Esophagus muscularis mucosa (tissue), 4 donors: ENCODE measurements around the gene HHIP. TPM values are rescaled to one million over a fixed set of nuclear protein-coding genes. Genes with fewer than 3 reads are reported as not detected.

ENCODE experiments used
- DNase-seq: peaks from one replicate; pipeline ENCODE4 v3.0.0-alpha.2; 2017; ENCODE audit errors: extremely low spot score
- H3K27ac ChIP-seq, 4 donors: fragments of 200-600 bp; sonication (generic); replicated peaks in 1 of 4; 1 replicate in 3 of 4; 2 replicates in 1 of 4; pipeline ENCODE4 v1.5.1; 2016 to 2019; ENCODE audit warnings: mild to moderate bottlenecking in 1 of 4
- H3K27me3 ChIP-seq, 4 donors: fragments of 200-600 bp; sonication (generic); one replicate each; pipeline versions ENCODE4 v1.5.1 to v1.6.0; 2016 to 2019
- H3K36me3 ChIP-seq, 4 donors: fragments of 200-600 bp; sonication (generic); one replicate each; pipeline ENCODE4 v1.5.1; 2016 to 2019
- H3K4me1 ChIP-seq, 4 donors: fragments of 200-600 bp; sonication (generic); one replicate each; pipeline ENCODE4 v1.5.1; 2016 to 2019
- H3K4me3 ChIP-seq, 4 donors: fragments of 200-600 bp; sonication (generic); 1 replicate in 2 of 4; 2 replicates in 2 of 4; pipeline ENCODE4 v1.5.1; 2016 to 2019; ENCODE audit warnings: mild to moderate bottlenecking in 4 of 4, moderate library complexity in 1 of 4
- H3K9me3 ChIP-seq, 4 donors: fragments of 200-600 bp; sonication (generic); 1 replicate in 3 of 4; 2 replicates in 1 of 4; pipeline ENCODE4 v1.5.1; 2016 to 2019
- EP300 ChIP-seq: sonication (generic); formaldehyde crosslinking; IDR thresholded peaks from one replicate; pipeline ENCODE4 v1.6.1; 2017; ENCODE audit warnings: antibody characterized with exemption
- POLR2A ChIP-seq: fragments of 450-650 bp; IDR thresholded peaks from one replicate; pipeline ENCODE4 v1.6.1; 2017; ENCODE audit warnings: antibody characterized with exemption, moderate library complexity, mild to moderate bottlenecking, low read depth
- POLR2AphosphoS5 ChIP-seq, 2 donors: sonication (generic); formaldehyde crosslinking; IDR thresholded peaks; one replicate each; pipeline ENCODE4 v1.6.1; 2017; ENCODE audit warnings: antibody characterized with exemption in 2 of 2
- WGBS: methylation state at CpG from one replicate; pipeline ENCODE4 v1.1.5; 2018; 5-methylcytosine and 5-hydroxymethylcytosine counted together
- intact Hi-C: fragments of 100-400 bp; cut with DNase I; formaldehyde crosslinking; loops from one replicate; pipeline ENCODE4 v1.15.1; 2023
- total RNA-seq, 4 donors: library from RNA; depleted of rRNA; stranded (reverse); fragments of >200 nt; gene quantifications; one replicate each; pipeline versions ENCODE4 v1.1.0 to v1.2.1, GENCODE V29; 2016
- TF ChIP-seq, protein P1 (sequence below), 3 experiments: fragments of 200-600 bp in 2 of 3; fragments of 450-650 bp in 1 of 3; sonication (generic) in 2 of 3; IDR thresholded peaks; one replicate each; pipeline ENCODE4 v1.5.1; 2017 to 2019; ENCODE audit warnings: antibody characterized with exemption in 3 of 3, mild to moderate bottlenecking in 2 of 3, moderate library complexity in 1 of 3

Gene HHIP
- total RNA-seq, 4 donors from 2014 or later: under 0.01 to 0.75 (median 0.15) TPM

- no peak for TF ChIP-seq POLR2A
- TF ChIP-seq POLR2AphosphoS5 (IDR thresholded peaks at IDR 0.05): no peak
- no peak for TF ChIP-seq EP300
- no peak overlapping the region for H3K4me3 ChIP-seq
- H3K9me3 ChIP-seq: no peaks in the 10 kb centered on the region
- intact Hi-C loops: no loop called here
- H3K27me3 ChIP-seq: peaks cover 0 to 34% (median 23%) of the 10 kb centered on the region in 4 donors
- H3K36me3 ChIP-seq: no peaks in the 10 kb centered on the region
- WGBS: 74% methylated on average over 12 of the region's 12 CpGs
- DNase-seq: no peak
- no peak overlapping the region for H3K27ac ChIP-seq
- H3K4me1 ChIP-seq: peaks cover 7 to 27% (median 24%) of the 10 kb centered on the region in 4 donors
Measured at GRCh38 chr4:144644368-144645101, 1.4 kb upstream of the HHIP start.

GRCh38 chr4:144645102-144645630, 790 bp upstream of the HHIP start:
- H3K27ac ChIP-seq: no peak overlapping the region
- intact Hi-C loops: no loop called here
- H3K4me1 ChIP-seq: peaks cover 7 to 27% (median 24%) of the 10 kb centered on the region in 4 donors
- 41% methylated on average over 13 of the region's 29 CpGs for WGBS
- H3K36me3 ChIP-seq: no peaks in the 10 kb centered on the region
- TF ChIP-seq POLR2AphosphoS5 (IDR thresholded peaks at IDR 0.05) (no peak), EP300 (no peak), POLR2A (no peak)
- TF ChIP-seq, protein P1, sequence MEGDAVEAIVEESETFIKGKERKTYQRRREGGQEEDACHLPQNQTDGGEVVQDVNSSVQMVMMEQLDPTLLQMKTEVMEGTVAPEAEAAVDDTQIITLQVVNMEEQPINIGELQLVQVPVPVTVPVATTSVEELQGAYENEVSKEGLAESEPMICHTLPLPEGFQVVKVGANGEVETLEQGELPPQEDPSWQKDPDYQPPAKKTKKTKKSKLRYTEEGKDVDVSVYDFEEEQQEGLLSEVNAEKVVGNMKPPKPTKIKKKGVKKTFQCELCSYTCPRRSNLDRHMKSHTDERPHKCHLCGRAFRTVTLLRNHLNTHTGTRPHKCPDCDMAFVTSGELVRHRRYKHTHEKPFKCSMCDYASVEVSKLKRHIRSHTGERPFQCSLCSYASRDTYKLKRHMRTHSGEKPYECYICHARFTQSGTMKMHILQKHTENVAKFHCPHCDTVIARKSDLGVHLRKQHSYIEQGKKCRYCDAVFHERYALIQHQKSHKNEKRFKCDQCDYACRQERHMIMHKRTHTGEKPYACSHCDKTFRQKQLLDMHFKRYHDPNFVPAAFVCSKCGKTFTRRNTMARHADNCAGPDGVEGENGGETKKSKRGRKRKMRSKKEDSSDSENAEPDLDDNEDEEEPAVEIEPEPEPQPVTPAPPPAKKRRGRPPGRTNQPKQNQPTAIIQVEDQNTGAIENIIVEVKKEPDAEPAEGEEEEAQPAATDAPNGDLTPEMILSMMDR (IDR thresholded peaks at IDR 0.05): no peak
- DNase-seq: no peak
- no peaks in the 10 kb centered on the region for H3K9me3 ChIP-seq
- peaks cover 0 to 41% (median 23%) of the 10 kb centered on the region in 4 donors for H3K27me3 ChIP-seq
- peak overlapping the region; percentile 57 to 69 (median 59) for H3K4me3 ChIP-seq

DNA sequence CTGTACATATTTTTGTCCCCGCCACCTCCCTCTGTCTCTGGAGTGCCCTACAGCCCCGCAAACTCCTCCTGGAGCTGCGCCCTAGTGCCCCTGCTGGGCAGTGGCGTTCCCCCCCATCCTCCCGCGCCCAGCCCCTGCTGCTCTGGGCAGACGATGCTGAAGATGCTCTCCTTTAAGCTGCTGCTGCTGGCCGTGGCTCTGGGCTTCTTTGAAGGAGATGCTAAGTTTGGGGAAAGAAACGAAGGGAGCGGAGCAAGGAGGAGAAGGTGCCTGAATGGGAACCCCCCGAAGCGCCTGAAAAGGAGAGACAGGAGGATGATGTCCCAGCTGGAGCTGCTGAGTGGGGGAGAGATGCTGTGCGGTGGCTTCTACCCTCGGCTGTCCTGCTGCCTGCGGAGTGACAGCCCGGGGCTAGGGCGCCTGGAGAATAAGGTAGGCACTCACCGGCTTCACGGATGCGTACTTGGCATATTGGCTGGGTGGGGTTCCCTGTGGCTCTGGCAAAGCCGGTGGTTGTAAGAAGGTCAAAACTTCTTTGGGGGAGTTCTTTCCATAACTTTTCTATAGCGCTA, 653 bp downstream of the HHIP start:
- H3K36me3 ChIP-seq: no peaks in the 10 kb centered on the region
- no peak overlapping the region for H3K27ac ChIP-seq
- H3K27me3 ChIP-seq: peaks cover 0 to 43% (median 23%) of the 10 kb centered on the region in 4 donors
- WGBS: 2% methylated on average over 20 of the region's 22 CpGs
- no peak for DNase-seq
- H3K4me3 ChIP-seq: peak overlapping the region; percentile 57 to 69 (median 59)
- H3K9me3 ChIP-seq: no peaks in the 10 kb centered on the region
- peaks cover 7 to 27% (median 24%) of the 10 kb centered on the region in 4 donors for H3K4me1 ChIP-seq
- intact Hi-C loops: no loop called here
- TF ChIP-seq POLR2A: no peak
- TF ChIP-seq, protein P1 (IDR thresholded peaks at IDR 0.05): no peak
- TF ChIP-seq POLR2AphosphoS5 (IDR thresholded peaks at IDR 0.05): no peak
- TF ChIP-seq EP300: no peak

- H3K9me3 ChIP-seq: no peaks in the 10 kb centered on the region
- peaks cover 0 to 43% (median 23%) of the 10 kb centered on the region in 4 donors for H3K27me3 ChIP-seq
- H3K27ac ChIP-seq: no peak overlapping the region
- peaks cover 7 to 27% (median 24%) of the 10 kb centered on the region in 4 donors for H3K4me1 ChIP-seq
- no peak for DNase-seq
- no peak for TF ChIP-seq POLR2AphosphoS5 (IDR thresholded peaks at IDR 0.05)
- TF ChIP-seq EP300: no peak
- TF ChIP-seq POLR2A: no peak
- TF ChIP-seq, protein P1 (IDR thresholded peaks at IDR 0.05): no peak
- H3K36me3 ChIP-seq: no peaks in the 10 kb centered on the region
- intact Hi-C loops: no loop called here
- peak overlapping the region; percentile 57 to 69 (median 59) for H3K4me3 ChIP-seq
- 6% methylated on average over 20 of the region's 20 CpGs for WGBS
Measured at GRCh38 chr4:144647095-144647561, 1.2 kb downstream of the HHIP start.

DNA sequence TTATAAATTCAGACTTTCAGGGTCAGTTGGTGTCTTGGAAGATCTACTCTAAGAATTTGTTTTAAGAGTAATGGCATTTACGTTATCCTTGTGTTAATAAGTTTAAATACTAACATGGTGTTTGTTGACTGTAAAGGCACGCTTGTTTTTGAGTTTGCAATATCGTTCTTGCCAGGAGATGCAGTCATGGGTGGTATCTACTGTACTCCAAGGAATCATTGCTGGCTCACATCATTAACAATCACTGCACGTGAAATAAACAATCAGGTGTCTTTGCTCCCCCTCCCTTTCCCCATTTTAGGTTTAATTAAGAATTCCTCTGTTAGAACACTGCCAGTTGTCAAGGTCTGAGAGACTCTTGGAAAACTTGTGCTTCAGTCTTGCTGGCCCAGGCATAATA, 1.6 kb downstream of the HHIP start:
- Histone ChIP-seq H3K27me3 (peaks cover 0 to 43% (median 23%) of the 10 kb centered on the region in 4 donors), H3K9me3 (no peaks in the 10 kb centered on the region), H3K27ac (no peak overlapping the region), H3K36me3 (no peaks in the 10 kb centered on the region), H3K4me1 (peaks cover 7 to 27% (median 24%) of the 10 kb centered on the region in 4 donors), H3K4me3 (no peak overlapping the region)
- TF ChIP-seq POLR2A (no peak), POLR2AphosphoS5 (IDR thresholded peaks at IDR 0.05) (no peak), EP300 (no peak)
- TF ChIP-seq, protein P1 (IDR thresholded peaks at IDR 0.05): no peak
- intact Hi-C loops: no loop called here
- no peak for DNase-seq
- 39% methylated on average over 4 of the region's 4 CpGs for WGBS
